ENCODE data around the gene MFSD2B. TPM values are rescaled to one million over a fixed set of nuclear protein-coding genes. Genes with fewer than 3 reads are reported as not detected.
A peak's percentile ranks its signal among the peaks of the same experiment; 100 is the strongest.

MFSD2B gene
- total RNA-seq, 2 experiments from 2014 or later = 0.28 to 0.30 TPM

DNA sequence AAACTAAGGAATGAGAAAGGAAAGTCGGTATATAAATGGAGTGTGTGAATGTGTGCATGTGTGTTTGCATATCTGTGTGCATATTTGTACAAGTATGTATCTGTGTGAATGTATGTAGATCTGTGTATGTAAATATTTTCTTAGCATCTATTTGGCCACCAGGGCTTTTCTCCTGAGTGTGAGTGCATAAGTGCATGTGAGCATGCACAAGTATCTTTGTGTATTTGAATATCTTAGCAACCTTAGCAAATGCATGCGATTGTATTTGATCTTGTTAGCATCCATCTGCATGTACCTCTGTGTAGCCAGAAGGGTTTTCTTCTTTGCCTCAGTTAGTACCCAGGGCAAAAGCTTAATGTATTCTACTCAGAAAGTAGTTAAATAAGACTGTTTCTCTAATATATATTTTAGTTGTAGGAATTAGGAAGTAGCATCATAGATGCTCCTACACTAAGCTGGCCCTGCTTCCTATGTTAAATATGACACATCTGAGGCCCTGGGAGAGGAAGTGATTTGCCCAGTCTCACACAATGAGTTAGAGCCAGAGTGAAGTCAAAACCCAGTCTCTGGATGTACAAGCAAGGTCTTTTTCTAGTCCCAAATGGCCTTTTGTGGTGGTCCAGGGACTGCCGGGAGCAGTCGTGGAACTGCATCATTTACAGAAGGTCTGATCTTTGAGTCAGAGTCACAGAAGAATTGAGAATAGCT is 48.8 kb downstream of the MFSD2B start:
- no peaks in the 10 kb centered on the region for H3K27me3 Mint-ChIP-seq
- ChIA-PET POLR2A (interaction anchor here (2.1 kb wide), 1 partner anchor 18 kb away, joined by 6 read pairs; the partner anchor contains the start of gene SF3B6), CTCF (no interaction called here)
- Histone ChIP-seq H3K4me1 (ENCODE audit: insufficient read depth, low read length) (no peaks in the 10 kb centered on the region), H3K9me3 (ENCODE audit: control insufficient read depth in 1 of 2, insufficient read depth in 1 of 2, low read length in 2 of 2) (no peaks in the 10 kb centered on the region), H3K36me3 (ENCODE audit: insufficient read depth, low read length) (no peaks in the 10 kb centered on the region), H3K4me3 (ENCODE audit: low read length) (no peak overlapping the region), H3K27ac (ENCODE audit: low read depth in 1 of 2, low read length in 2 of 2) (no peak overlapping the region), H3K27me3 (ENCODE audit: control insufficient read depth in 1 of 2, insufficient read depth in 2 of 2, low read length in 2 of 2) (peaks cover 0 to 5% of the 10 kb centered on the region in 2 experiments)
- intact Hi-C loops (cut with DNase I, micrococcal nuclease) = no loop called here
- DNase-seq = no peak
- H3K36me3 Mint-ChIP-seq (ENCODE audit: low read depth) = no peaks in the 10 kb centered on the region
- no peaks in the 10 kb centered on the region for H3K9me3 Mint-ChIP-seq
- no peak overlapping the region for H3K27ac Mint-ChIP-seq
- ATAC-seq (ENCODE audit: poor library complexity) = no peak
- no peaks in the 10 kb centered on the region for H3K4me1 Mint-ChIP-seq (ENCODE audit: low read depth)
- TF ChIP-seq, protein P1, sequence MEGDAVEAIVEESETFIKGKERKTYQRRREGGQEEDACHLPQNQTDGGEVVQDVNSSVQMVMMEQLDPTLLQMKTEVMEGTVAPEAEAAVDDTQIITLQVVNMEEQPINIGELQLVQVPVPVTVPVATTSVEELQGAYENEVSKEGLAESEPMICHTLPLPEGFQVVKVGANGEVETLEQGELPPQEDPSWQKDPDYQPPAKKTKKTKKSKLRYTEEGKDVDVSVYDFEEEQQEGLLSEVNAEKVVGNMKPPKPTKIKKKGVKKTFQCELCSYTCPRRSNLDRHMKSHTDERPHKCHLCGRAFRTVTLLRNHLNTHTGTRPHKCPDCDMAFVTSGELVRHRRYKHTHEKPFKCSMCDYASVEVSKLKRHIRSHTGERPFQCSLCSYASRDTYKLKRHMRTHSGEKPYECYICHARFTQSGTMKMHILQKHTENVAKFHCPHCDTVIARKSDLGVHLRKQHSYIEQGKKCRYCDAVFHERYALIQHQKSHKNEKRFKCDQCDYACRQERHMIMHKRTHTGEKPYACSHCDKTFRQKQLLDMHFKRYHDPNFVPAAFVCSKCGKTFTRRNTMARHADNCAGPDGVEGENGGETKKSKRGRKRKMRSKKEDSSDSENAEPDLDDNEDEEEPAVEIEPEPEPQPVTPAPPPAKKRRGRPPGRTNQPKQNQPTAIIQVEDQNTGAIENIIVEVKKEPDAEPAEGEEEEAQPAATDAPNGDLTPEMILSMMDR (IDR thresholded peaks at IDR 0.05) = no peak
- H3K4me3 Mint-ChIP-seq = no peak overlapping the region

DNA sequence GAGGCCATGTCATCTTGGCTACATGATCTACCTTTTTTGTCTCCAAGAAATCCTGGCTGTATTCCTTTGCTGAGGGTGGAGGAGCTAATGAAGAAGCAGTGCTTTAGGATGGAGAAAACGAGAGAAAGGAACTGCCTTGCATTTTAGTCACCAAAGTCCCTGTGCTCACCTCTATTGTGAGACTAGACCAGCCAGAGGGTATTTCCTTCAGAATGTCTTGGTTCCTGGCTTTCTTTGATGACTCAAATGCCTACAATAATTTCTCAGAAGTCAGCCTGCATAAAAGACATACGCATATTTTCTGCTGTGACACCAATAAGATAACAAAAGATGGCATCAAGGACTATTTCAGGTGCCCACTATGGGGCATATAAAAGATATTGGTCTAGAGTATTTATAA is 55.5 kb downstream of the MFSD2B start:
- no peak overlapping the region for H3K4me3 ChIP-seq (ENCODE audit: low read length)
- ChIA-PET POLR2A (interaction anchor here (1.1 kb wide), 1 partner anchor 18 kb away, joined by 3 read pairs; the partner anchor contains the start of gene WDCP), CTCF (no interaction called here)
- Mint-ChIP-seq H3K36me3 (ENCODE audit: low read depth) (peaks cover 53% of the 10 kb centered on the region), H3K9me3 (no peaks in the 10 kb centered on the region), H3K27me3 (no peaks in the 10 kb centered on the region), H3K27ac (no peak overlapping the region), H3K4me3 (no peak overlapping the region), H3K4me1 (ENCODE audit: low read depth) (no peaks in the 10 kb centered on the region)
- TF ChIP-seq, protein P1 (IDR thresholded peaks at IDR 0.05) = no peak
- H3K36me3 ChIP-seq (ENCODE audit: insufficient read depth, low read length) = peaks cover 33% of the 10 kb centered on the region
- DNase-seq (no peak), ATAC-seq (ENCODE audit: poor library complexity) (no peak)
- H3K27me3 ChIP-seq (ENCODE audit: control insufficient read depth in 1 of 2, insufficient read depth in 2 of 2, low read length in 2 of 2) = no peaks in the 10 kb centered on the region
- no peaks in the 10 kb centered on the region for H3K9me3 ChIP-seq (ENCODE audit: control insufficient read depth in 1 of 2, insufficient read depth in 1 of 2, low read length in 2 of 2)
- no peaks in the 10 kb centered on the region for H3K4me1 ChIP-seq (ENCODE audit: insufficient read depth, low read length)
- H3K27ac ChIP-seq (ENCODE audit: low read depth in 1 of 2, low read length in 2 of 2) = no peak overlapping the region
- intact Hi-C loops (cut with DNase I, micrococcal nuclease) = no loop called here

DNA sequence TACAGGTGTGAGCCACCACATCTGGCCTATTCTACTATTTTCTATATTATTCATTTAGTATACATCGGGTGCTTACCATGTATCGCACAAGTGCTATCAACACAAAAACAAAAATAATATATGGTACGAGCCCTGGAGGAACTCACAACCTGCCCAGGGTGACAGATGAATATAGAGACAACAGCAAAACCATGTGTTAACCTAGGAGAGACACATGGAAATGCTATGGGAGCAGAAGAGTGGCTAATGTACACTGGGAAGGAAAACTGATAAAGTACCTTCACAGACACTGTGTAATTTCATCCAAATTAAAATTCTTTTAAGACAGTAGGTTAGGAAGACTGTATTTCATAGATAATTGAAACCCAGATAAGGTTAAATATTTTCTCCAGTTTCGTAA is 62.4 kb downstream of the MFSD2B start:
- no peak for DNase-seq
- no peak overlapping the region for H3K4me3 ChIP-seq (ENCODE audit: low read length)
- H3K27me3 ChIP-seq (ENCODE audit: control insufficient read depth in 1 of 2, insufficient read depth in 2 of 2, low read length in 2 of 2) = no peaks in the 10 kb centered on the region
- H3K4me1 ChIP-seq (ENCODE audit: insufficient read depth, low read length) = peaks cover 21% of the 10 kb centered on the region
- no peak overlapping the region for H3K27ac ChIP-seq (ENCODE audit: low read depth in 1 of 2, low read length in 2 of 2)
- intact Hi-C loops (cut with DNase I, micrococcal nuclease) = loop anchor here in 1 of 2 experiments (10.0 kb wide), 2 partner anchors 423 to 1963 kb away; partner anchors contain the start of genes NCOA1 and RAB10
- TF ChIP-seq, protein P1 (IDR thresholded peaks at IDR 0.05) = no peak
- ChIA-PET CTCF (no interaction called here), POLR2A (no interaction called here)
- Mint-ChIP-seq H3K9me3 (no peaks in the 10 kb centered on the region), H3K4me1 (ENCODE audit: low read depth) (peaks cover 34% of the 10 kb centered on the region), H3K36me3 (ENCODE audit: low read depth) (peaks cover 80% of the 10 kb centered on the region), H3K27me3 (no peaks in the 10 kb centered on the region), H3K4me3 (peak overlapping the region; percentile 52), H3K27ac (no peak overlapping the region)
- no peaks in the 10 kb centered on the region for H3K9me3 ChIP-seq (ENCODE audit: control insufficient read depth in 1 of 2, insufficient read depth in 1 of 2, low read length in 2 of 2)
- peaks cover 47% of the 10 kb centered on the region for H3K36me3 ChIP-seq (ENCODE audit: insufficient read depth, low read length)
- ATAC-seq (ENCODE audit: poor library complexity) = no peak
